ENCODE measurements around the gene PRKN.

Gene PRKN

DNA sequence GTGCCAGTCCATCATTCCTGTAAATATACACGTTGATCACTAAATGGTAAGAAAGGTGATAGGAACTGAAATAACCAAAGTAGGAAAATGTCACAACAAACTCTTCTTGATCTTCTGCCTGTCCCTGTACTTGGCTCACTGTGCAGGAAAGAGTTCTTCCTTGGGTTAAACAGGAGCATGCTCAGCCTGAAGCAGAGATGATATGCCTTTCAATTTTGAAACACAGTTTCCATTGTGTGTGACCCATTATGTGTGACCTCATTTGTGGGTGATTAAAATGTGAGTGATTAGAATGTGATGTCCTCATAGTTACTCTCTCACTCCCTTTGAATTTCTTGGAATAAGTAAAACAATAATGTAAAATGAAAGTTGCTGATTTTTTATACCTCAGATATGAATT lies 1026.5 kb downstream of the PRKN start:
- H3K4me3 ChIP-seq (replicated peaks; ENCODE audit: low read depth, low read length) = no peak overlapping the region
- DNase-seq (ENCODE audit: low read depth) = no peak
- TF ChIP-seq, protein P1, sequence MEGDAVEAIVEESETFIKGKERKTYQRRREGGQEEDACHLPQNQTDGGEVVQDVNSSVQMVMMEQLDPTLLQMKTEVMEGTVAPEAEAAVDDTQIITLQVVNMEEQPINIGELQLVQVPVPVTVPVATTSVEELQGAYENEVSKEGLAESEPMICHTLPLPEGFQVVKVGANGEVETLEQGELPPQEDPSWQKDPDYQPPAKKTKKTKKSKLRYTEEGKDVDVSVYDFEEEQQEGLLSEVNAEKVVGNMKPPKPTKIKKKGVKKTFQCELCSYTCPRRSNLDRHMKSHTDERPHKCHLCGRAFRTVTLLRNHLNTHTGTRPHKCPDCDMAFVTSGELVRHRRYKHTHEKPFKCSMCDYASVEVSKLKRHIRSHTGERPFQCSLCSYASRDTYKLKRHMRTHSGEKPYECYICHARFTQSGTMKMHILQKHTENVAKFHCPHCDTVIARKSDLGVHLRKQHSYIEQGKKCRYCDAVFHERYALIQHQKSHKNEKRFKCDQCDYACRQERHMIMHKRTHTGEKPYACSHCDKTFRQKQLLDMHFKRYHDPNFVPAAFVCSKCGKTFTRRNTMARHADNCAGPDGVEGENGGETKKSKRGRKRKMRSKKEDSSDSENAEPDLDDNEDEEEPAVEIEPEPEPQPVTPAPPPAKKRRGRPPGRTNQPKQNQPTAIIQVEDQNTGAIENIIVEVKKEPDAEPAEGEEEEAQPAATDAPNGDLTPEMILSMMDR (IDR thresholded peaks at IDR 0.05; ENCODE audit: low read length, missing control alignments) = no peak

DNA sequence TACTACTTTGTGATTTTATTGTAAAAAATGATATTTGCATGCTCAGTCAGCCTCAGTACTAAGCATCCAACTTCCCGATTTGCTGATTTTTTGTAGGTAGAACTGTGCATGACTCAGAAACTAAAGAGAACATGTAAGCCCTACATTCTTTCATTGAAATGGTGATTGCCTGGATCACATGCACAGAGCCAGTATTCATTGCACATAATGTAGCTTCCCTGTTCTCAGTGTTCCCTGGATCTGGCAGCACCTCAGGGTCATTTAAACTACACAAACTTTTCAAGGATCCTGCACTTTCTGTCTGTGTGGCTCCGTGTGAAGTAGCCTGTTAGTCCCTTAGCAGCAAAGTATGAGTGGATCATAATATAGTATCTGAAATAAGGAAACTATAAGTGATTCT lies 1030.8 kb downstream of the PRKN start:
- no peak for DNase-seq (ENCODE audit: low read depth)
- H3K4me3 ChIP-seq (replicated peaks; ENCODE audit: low read depth, low read length) = no peak overlapping the region
- TF ChIP-seq, protein P1 (IDR thresholded peaks at IDR 0.05; ENCODE audit: low read length, missing control alignments) = no peak

- peak; percentile 39 for DNase-seq (ENCODE audit: low read depth)
- TF ChIP-seq, protein P1 (IDR thresholded peaks at IDR 0.05; ENCODE audit: low read length, missing control alignments) = peak; percentile 66
- H3K4me3 ChIP-seq (replicated peaks; ENCODE audit: low read depth, low read length) = no peak overlapping the region
Measured at GRCh38 chr6:161694995-161695394, 1032.6 kb downstream of the PRKN start.

- H3K4me3 ChIP-seq (replicated peaks; ENCODE audit: low read depth, low read length) = no peak overlapping the region
- DNase-seq (ENCODE audit: low read depth) = no peak
- TF ChIP-seq, protein P1 (IDR thresholded peaks at IDR 0.05; ENCODE audit: low read length, missing control alignments) = no peak
Measured at GRCh38 chr6:161686655-161687054, 1040.9 kb downstream of the PRKN start.

- TF ChIP-seq, protein P1 (IDR thresholded peaks at IDR 0.05; ENCODE audit: low read length, missing control alignments) = no peak
- no peak for DNase-seq (ENCODE audit: low read depth)
- H3K4me3 ChIP-seq (replicated peaks; ENCODE audit: low read depth, low read length) = no peak overlapping the region
Measured at GRCh38 chr6:161684731-161685475, 1042.7 kb downstream of the PRKN start.

- no peak for DNase-seq (ENCODE audit: low read depth)
- TF ChIP-seq, protein P1 (IDR thresholded peaks at IDR 0.05; ENCODE audit: low read length, missing control alignments) = no peak
- H3K4me3 ChIP-seq (replicated peaks; ENCODE audit: low read depth, low read length) = no peak overlapping the region
Measured at GRCh38 chr6:161683400-161683799, 1044.2 kb downstream of the PRKN start.

- TF ChIP-seq, protein P1 (IDR thresholded peaks at IDR 0.05; ENCODE audit: low read length, missing control alignments) = no peak
- H3K4me3 ChIP-seq (replicated peaks; ENCODE audit: low read depth, low read length) = no peak overlapping the region
Measured at GRCh38 chr6:161682982-161683381, 1044.6 kb downstream of the PRKN start.

More at GRCh38 chr6:161682982-161683381, 1044.6 kb downstream of the PRKN start:
- no peak for DNase-seq (ENCODE audit: low read depth)
